KBM-7 (cell line): Measurements from ENCODE around the gene FCHSD2.

ENCODE experiments used
- DNase-seq: peaks from one replicate; pipeline ENCODE4 v3.0.0-alpha.2; 2015
- in situ Hi-C: fragments of 300-500 bp; cut with MboI; formaldehyde crosslinking; loops from 2 replicates; pipeline ENCODE4 v1.14.3; 2020; ENCODE audit warnings: low sequenced_read_pairs, low pct_unique_long_range_greater_than_20kb, mixed read lengths

FCHSD2 gene

DNA sequence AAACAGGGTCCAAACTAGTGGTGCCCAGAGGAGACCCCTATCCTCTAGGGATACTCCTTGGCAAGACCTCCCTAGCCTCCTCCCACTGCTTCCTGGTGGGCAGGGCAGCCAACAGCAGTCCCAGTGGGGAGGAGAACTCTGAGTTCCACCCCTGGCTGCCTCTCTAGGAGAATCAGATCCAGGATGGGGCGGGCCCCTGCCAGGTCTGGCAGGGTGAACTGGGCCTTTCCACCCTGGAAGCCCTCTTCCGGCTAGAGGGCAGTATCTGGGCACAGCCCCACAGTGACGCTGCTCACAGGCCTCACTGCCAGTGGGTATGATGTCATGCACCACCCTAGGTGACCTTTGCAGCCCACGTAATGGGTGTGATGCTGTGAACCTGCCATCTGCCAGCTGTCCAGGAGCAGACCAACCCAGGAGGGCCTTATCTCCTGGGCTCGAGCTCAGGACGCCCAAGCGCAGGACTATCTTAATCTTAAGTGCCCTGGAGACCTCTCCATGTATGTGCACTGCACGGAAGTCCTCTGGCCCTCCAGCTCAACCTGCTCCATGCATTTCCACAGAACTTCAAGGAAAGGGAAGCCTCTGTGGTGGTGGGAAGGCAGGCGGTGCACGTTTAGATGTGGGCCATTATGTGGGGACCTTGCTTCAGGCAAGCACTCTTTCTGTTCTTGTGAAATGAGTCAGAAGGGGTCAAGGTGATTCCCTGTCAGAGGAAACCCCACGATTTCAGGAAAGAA lies 31.8 kb upstream of the FCHSD2 start:
- in situ Hi-C loops = loop anchor here (25.0 kb wide), 1 partner anchor 337 kb away; no protein-coding TSS in a partner anchor
- no peak for DNase-seq

GRCh38 chr11:73172992-73173656 lies 31.0 kb upstream of the FCHSD2 start:
- in situ Hi-C loops = loop anchor here (25.0 kb wide), 1 partner anchor 336 kb away; no protein-coding TSS in a partner anchor
- DNase-seq = no peak

DNA sequence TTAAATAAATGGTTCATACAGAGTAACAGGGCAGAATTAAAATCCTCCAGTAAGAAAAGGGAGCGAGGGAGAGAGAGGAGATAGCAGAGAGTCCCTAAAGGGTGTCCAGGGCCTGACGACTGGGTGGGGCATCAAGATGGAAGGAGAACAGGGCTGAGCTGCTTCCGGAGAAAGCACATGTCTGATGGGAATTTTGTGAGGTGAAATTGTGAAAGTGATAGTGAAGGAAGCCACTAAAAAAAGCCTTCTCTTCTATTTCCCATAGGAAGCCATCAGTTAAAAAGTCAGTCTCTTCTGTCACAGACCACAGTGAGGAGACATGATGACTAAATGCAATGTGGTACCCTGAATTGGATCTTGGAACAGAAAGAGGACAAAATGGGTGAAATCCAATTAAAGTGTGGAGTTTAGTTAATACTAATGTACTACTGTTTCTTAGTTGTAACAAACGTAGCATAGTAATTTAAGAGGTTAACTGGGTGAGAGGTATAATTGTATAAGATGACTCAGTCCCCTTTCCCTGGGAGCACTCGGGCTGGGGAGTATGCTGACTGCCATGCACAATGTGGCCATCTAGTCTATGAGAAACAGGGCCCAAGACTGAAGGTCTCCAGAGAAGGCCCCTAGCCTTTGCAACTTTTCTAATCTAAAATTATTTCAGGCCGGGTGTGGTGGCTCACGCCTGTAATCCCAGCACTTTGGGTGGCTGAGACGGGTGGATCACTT lies 29.5 kb upstream of the FCHSD2 start:
- in situ Hi-C loops = loop anchor here (25.0 kb wide), 1 partner anchor 334 kb away; no protein-coding TSS in a partner anchor
- DNase-seq = no peak

GRCh38 chr11:73170140-73170539 lies 28.0 kb upstream of the FCHSD2 start:
- in situ Hi-C loops = loop anchor here (25.0 kb wide), 1 partner anchor 333 kb away; no protein-coding TSS in a partner anchor
- DNase-seq = no peak

- in situ Hi-C loops = loop anchor here (25.0 kb wide), 1 partner anchor 332 kb away; no protein-coding TSS in a partner anchor
Observed at GRCh38 chr11:73168925-73169579, 26.9 kb upstream of the FCHSD2 start.

DNA sequence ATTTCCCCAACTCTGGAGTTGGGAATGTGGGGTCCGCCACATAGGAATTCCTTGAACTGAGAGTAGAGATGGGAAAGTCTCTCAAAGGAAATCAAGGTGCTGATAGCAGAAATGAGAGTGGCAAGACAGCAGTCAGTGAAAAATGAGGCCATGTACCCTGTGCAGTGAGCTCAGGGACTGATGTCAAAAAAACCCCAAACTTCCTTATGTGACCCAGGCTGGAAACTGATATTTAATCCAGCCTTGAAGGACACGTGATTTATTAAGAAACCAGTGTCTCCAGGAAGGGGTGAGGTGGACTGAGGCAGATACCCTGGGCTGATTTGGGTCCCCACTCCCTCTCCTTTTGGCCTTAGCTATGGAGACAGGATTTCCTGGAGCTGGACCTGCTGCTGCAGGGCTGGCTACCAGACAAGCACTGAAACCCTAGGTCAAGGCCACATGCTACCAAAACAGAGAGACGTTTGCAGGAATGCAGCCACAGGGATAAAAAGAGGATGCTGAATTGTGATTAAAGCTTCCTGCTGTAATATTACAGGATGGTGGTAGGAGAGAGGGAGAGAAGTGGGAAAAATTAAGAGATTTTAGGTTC lies 25.3 kb upstream of the FCHSD2 start:
- no peak for DNase-seq
- in situ Hi-C loops = loop anchor here (25.0 kb wide), 1 partner anchor 330 kb away; no protein-coding TSS in a partner anchor

More at GRCh38 chr11:73168925-73169579, 26.9 kb upstream of the FCHSD2 start:
- no peak for DNase-seq

- peak; percentile 47 for DNase-seq
- in situ Hi-C loops = loop anchor here (25.0 kb wide), 1 partner anchor 328 kb away; no protein-coding TSS in a partner anchor
Observed at GRCh38 chr11:73164803-73165540, 22.9 kb upstream of the FCHSD2 start.

- in situ Hi-C loops = loop anchor here (25.0 kb wide), 1 partner anchor 326 kb away; no protein-coding TSS in a partner anchor
- DNase-seq = no peak
Observed at GRCh38 chr11:73163638-73164174, 21.6 kb upstream of the FCHSD2 start.

- in situ Hi-C loops = loop anchor here (25.0 kb wide), 1 partner anchor 325 kb away; no protein-coding TSS in a partner anchor
- DNase-seq = peak; percentile 30
Observed at GRCh38 chr11:73162196-73162740, 20.1 kb upstream of the FCHSD2 start.

GRCh38 chr11:73160005-73160760 lies 18.1 kb upstream of the FCHSD2 start:
- DNase-seq = no peak
- in situ Hi-C loops = loop anchor here (25.0 kb wide), 1 partner anchor 323 kb away; no protein-coding TSS in a partner anchor

DNA sequence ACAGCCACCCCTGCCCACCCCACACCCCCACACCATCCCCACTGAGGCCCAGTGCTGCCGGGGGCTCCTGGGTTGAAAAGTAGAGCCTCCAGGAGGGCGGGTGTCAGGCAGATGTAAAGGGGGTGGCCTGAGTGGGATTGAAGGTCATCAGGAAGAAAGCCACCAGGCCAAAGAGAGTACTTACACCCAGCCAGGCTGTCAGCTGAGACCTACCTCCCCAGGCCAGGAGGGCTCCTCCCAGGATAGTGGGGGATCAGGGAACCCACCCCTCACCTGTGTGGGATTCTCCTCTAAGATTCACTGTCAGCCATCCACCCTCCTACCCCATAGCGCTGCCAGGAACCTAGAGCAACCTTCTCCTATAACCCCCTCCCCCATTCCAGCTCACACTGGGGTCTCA lies 17.2 kb upstream of the FCHSD2 start:
- no peak for DNase-seq
- in situ Hi-C loops = loop anchor here (25.0 kb wide), 1 partner anchor 322 kb away; no protein-coding TSS in a partner anchor

- in situ Hi-C loops = loop anchor here (25.0 kb wide), 1 partner anchor 321 kb away; no protein-coding TSS in a partner anchor
- no peak for DNase-seq
Observed at GRCh38 chr11:73158356-73159051, 16.4 kb upstream of the FCHSD2 start.

DNA sequence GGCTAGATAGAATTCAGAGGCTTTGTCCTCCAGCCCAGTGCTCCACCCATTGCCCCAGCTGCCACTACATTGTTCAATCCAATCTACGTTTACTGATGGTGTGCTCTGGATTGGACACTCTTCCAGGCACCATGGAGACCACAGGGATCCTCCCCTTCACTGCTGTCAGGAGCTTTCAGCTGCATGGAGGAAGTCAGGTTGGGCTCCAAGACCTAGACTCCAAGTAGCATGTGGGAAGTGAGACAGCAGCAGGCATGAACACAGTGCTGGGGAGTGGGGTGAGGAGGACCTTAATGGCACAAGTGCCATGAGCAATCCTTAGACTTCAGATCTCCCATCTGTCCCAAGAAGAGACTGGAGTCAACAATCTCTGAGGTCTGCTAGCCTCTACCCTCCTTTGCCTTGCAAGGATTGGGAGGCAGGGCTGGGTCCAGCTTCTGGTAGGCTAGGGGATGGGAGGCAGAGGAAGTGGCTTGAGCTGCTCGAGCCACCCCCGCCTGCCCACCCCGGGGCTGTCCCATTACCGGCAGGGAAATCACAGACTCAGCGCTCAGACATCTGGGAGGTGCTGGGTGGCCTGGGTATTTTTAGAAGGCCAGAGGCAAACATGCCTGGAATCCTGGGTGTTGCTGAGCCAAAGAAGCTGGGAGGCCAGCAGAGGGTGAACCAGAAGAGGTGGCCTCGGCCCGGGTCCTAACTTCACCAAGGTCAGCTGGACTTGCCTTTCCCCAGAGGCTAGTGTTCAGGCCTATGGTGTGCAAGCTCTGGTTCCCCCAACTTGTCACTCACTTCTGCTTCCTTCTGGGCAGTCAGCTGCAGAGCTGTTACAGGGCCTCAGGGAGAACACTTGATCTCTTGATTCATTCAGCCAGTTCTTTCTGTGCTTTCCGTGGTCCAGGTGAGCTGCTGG lies 15.2 kb upstream of the FCHSD2 start:
- DNase-seq = peak; percentile 77
- in situ Hi-C loops = loop anchor here (25.0 kb wide), 1 partner anchor 320 kb away; no protein-coding TSS in a partner anchor

- no peak for DNase-seq
- in situ Hi-C loops = loop anchor here (25.0 kb wide), 1 partner anchor 319 kb away; no protein-coding TSS in a partner anchor
Observed at GRCh38 chr11:73156686-73157085, 14.6 kb upstream of the FCHSD2 start.

DNA sequence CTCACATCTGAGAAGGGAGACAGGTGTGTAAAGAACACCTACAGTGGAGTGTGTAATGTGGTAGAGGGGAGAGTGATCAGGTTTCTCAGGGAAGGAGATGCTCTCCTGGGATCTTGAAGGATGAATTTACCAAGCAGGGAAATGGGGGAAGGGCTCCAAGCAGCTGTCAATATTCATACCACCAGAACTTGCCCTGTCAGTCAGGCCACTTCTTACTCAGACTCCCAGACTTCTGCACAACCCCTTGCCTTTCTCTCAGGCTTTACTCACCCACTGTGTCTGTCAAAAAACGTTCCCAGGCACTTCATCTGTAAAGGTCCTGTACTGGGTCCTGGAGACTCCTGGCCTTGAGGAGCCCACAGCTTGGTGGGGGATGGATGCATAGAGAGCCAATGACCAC lies 14.0 kb upstream of the FCHSD2 start:
- in situ Hi-C loops = loop anchor here (25.0 kb wide), 1 partner anchor 319 kb away; no protein-coding TSS in a partner anchor
- DNase-seq = no peak
